ENCODE data around the gene P2RX5. TPM values are rescaled to one million over a fixed set of nuclear protein-coding genes. Genes with fewer than 3 reads are reported as not detected.
A peak's percentile ranks its signal among the peaks of the same experiment; 100 is the strongest.

The P2RX5 gene
- total RNA-seq, 2 experiments from 2014 or later: 35.7 to 39.5 TPM

- Mint-ChIP-seq H3K36me3 (ENCODE audit: low read depth) (peaks cover 3% of the 10 kb centered on the region), H3K4me3 (no peak overlapping the region), H3K9me3 (peaks cover 7% of the 10 kb centered on the region), H3K27me3 (no peaks in the 10 kb centered on the region), H3K4me1 (ENCODE audit: low read depth) (peaks cover 22% of the 10 kb centered on the region), H3K27ac (no peak overlapping the region)
- ATAC-seq: no peak
- CTCF ChIA-PET: interaction anchor here (0.6 to 3.8 kb wide), 6 partner anchors 12 to 131 kb away, joined by 3 to 22 read pairs (median 4); no protein-coding TSS in a partner anchor
- TF ChIP-seq, protein P1, sequence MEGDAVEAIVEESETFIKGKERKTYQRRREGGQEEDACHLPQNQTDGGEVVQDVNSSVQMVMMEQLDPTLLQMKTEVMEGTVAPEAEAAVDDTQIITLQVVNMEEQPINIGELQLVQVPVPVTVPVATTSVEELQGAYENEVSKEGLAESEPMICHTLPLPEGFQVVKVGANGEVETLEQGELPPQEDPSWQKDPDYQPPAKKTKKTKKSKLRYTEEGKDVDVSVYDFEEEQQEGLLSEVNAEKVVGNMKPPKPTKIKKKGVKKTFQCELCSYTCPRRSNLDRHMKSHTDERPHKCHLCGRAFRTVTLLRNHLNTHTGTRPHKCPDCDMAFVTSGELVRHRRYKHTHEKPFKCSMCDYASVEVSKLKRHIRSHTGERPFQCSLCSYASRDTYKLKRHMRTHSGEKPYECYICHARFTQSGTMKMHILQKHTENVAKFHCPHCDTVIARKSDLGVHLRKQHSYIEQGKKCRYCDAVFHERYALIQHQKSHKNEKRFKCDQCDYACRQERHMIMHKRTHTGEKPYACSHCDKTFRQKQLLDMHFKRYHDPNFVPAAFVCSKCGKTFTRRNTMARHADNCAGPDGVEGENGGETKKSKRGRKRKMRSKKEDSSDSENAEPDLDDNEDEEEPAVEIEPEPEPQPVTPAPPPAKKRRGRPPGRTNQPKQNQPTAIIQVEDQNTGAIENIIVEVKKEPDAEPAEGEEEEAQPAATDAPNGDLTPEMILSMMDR (IDR thresholded peaks at IDR 0.05): no peak
- POLR2A ChIA-PET: interaction anchor here (1.5 to 7.6 kb wide), 3 partner anchors 13 to 25 kb away, joined by 4 to 75 read pairs (median 6); no protein-coding TSS in a partner anchor
- intact Hi-C loops (cut with micrococcal nuclease): no loop called here
- DNase-seq: no peak
Observed at GRCh38 chr17:3697103-3697476, 1.1 kb upstream of the P2RX5 start.

- Mint-ChIP-seq H3K27ac (peak overlapping the region; percentile 80), H3K9me3 (peaks cover 5% of the 10 kb centered on the region), H3K27me3 (no peaks in the 10 kb centered on the region), H3K4me3 (peak overlapping the region; percentile 87), H3K36me3 (ENCODE audit: low read depth) (peaks cover 6% of the 10 kb centered on the region), H3K4me1 (ENCODE audit: low read depth) (peaks cover 18% of the 10 kb centered on the region)
- intact Hi-C loops (cut with micrococcal nuclease): no loop called here
- ATAC-seq: peak; percentile 6
- peak; percentile 18 for DNase-seq
- CTCF ChIA-PET: interaction anchor here (0.9 to 3.8 kb wide), 6 partner anchors 13 to 133 kb away, joined by 4 to 22 read pairs (median 6); partner anchors contain the start of gene HASPIN
- POLR2A ChIA-PET: interaction anchor here (0.7 to 7.6 kb wide), 8 partner anchors 15 to 671 kb away, joined by 3 to 75 read pairs (median 3); partner anchors contain the start of genes EMC6 and TAX1BP3
- TF ChIP-seq, protein P1 (IDR thresholded peaks at IDR 0.05): no peak
Observed at GRCh38 chr17:3695129-3695722, 729 bp downstream of the P2RX5 start.

- peak overlapping the region; percentile 87 for H3K4me3 Mint-ChIP-seq
- intact Hi-C loops (cut with micrococcal nuclease): no loop called here
- H3K4me1 Mint-ChIP-seq (ENCODE audit: low read depth): peaks cover 18% of the 10 kb centered on the region
- TF ChIP-seq, protein P1 (IDR thresholded peaks at IDR 0.05): no peak
- ChIA-PET POLR2A (interaction anchor here (0.6 to 7.6 kb wide), 3 partner anchors 16 to 35 kb away, joined by 3 to 75 read pairs (median 3); no protein-coding TSS in a partner anchor), CTCF (interaction anchor here (0.8 to 3.8 kb wide), 5 partner anchors 10 to 44 kb away, joined by 3 to 22 read pairs (median 3); no protein-coding TSS in a partner anchor)
- H3K27me3 Mint-ChIP-seq: no peaks in the 10 kb centered on the region
- peaks cover 11% of the 10 kb centered on the region for H3K36me3 Mint-ChIP-seq (ENCODE audit: low read depth)
- ATAC-seq (peak; percentile 57), DNase-seq (peak; percentile 88)
- peaks cover 5% of the 10 kb centered on the region for H3K9me3 Mint-ChIP-seq
- peak overlapping the region; percentile 70 for H3K27ac Mint-ChIP-seq
Observed at GRCh38 chr17:3693829-3694231, 2.1 kb downstream of the P2RX5 start.

- H3K27ac Mint-ChIP-seq: no peak overlapping the region
- no peaks in the 10 kb centered on the region for H3K27me3 Mint-ChIP-seq
- ChIA-PET CTCF (interaction anchor here (1.0 to 3.8 kb wide), 2 partner anchors 10 to 45 kb away, joined by 3 to 22 read pairs; no protein-coding TSS in a partner anchor), POLR2A (interaction anchor here (7.6 kb wide), 1 partner anchor 17 kb away, joined by 75 read pairs; no protein-coding TSS in a partner anchor)
- DNase-seq (no peak), ATAC-seq (no peak)
- H3K4me1 Mint-ChIP-seq (ENCODE audit: low read depth): peaks cover 18% of the 10 kb centered on the region
- TF ChIP-seq, protein P1 (IDR thresholded peaks at IDR 0.05): no peak
- H3K9me3 Mint-ChIP-seq: peaks cover 5% of the 10 kb centered on the region
- no peak overlapping the region for H3K4me3 Mint-ChIP-seq
- intact Hi-C loops (cut with micrococcal nuclease): no loop called here
- H3K36me3 Mint-ChIP-seq (ENCODE audit: low read depth): peaks cover 11% of the 10 kb centered on the region
Observed at GRCh38 chr17:3693141-3693540, 2.8 kb downstream of the P2RX5 start.

- Mint-ChIP-seq H3K27me3 (no peaks in the 10 kb centered on the region), H3K27ac (no peak overlapping the region), H3K36me3 (ENCODE audit: low read depth) (peaks cover 11% of the 10 kb centered on the region), H3K4me3 (no peak overlapping the region), H3K4me1 (ENCODE audit: low read depth) (peaks cover 18% of the 10 kb centered on the region), H3K9me3 (no peaks in the 10 kb centered on the region)
- no peak for DNase-seq
- intact Hi-C loops (cut with micrococcal nuclease): no loop called here
- TF ChIP-seq, protein P1 (IDR thresholded peaks at IDR 0.05): no peak
- POLR2A ChIA-PET: interaction anchor here (1.3 kb wide), 1 partner anchor 23 kb away, joined by 7 read pairs; no protein-coding TSS in a partner anchor
- no peak for ATAC-seq
- CTCF ChIA-PET: interaction anchor here (0.9 to 1.4 kb wide), 3 partner anchors 10 to 45 kb away, joined by 3 to 5 read pairs (median 3); no protein-coding TSS in a partner anchor
Observed at GRCh38 chr17:3692346-3692745, 3.6 kb downstream of the P2RX5 start.

Data from activated CD8-positive, alpha-beta T cell treated with anti-CD3 and anti-CD28 coated beads for 36 hours (primary cell).